Measurements from ENCODE around the gene HRK. TPM values are rescaled to one million over a fixed set of nuclear protein-coding genes. Genes with fewer than 3 reads are reported as not detected.

HRK gene
- total and polyA plus RNA-seq, 2 of the 4 experiments (the other 2 are of a cell fraction): not detected

DNA sequence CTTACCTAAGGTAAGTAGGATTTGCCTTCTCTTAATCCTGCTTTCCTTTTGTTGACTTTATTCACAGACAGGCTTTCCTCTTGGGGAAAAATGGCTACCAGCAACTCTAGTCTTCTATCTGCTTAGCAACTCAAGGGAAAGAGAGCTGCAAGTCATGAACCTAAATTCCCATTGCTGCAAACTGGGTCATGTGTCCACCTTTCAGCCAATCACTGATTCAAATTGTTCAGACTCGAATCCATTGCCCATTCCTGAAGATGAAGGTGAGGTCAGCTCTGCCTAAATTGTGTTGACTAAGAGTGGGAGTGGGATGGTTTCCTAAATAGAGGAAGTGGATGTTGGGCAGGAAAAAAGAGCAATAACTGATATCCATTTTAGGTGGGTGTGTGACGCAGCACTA lies 37.2 kb upstream of the HRK start:
- dilution Hi-C loops (cut with HindIII; ENCODE audit: low sequenced_read_pairs, unreplicated experiment): no loop called here
- peaks cover 27 to 83% of the 10 kb centered on the region in 2 experiments for H3K79me1 ChIP-seq (ENCODE audit: low read depth in 1 of 2, low read length in 2 of 2)

More for the DNA sequence above, 37.2 kb upstream of the HRK start:
- no peak overlapping the region for H2BK20ac ChIP-seq (ENCODE audit: low read depth, low read length)
- H3K9me1 ChIP-seq (ENCODE audit: insufficient read depth, low read length): peaks cover 14% of the 10 kb centered on the region
- H2AK5ac ChIP-seq (ENCODE audit: low read depth, low read length): no peak overlapping the region
- H3K36me3 ChIP-seq (ENCODE audit: control insufficient read depth, insufficient read depth, low read length): peaks cover 2% of the 10 kb centered on the region; the same call in 1 of the 2 replicates
- no peak overlapping the region for H2BK120ac ChIP-seq (ENCODE audit: low read depth, low read length)
- H4K91ac ChIP-seq (ENCODE audit: insufficient read depth, low read depth, low read length): no peak overlapping the region
- ATAC-seq (ENCODE audit: low read depth) (no peak), DNase-seq (no peak)
- no peak overlapping the region for H2BK5ac ChIP-seq (ENCODE audit: low read depth, low read length, poor library complexity, severe bottlenecking)
- WGBS, 2 experiments (ENCODE audit: extremely low coverage in 2 of 2, insufficient read length in 1 of 2): no CpG with 5 or more reads among the region's 2 CpGs
- no peak overlapping the region for H4K5ac ChIP-seq (ENCODE audit: low read depth, low read length)
- H3K56ac ChIP-seq (ENCODE audit: extremely low read depth, insufficient read depth, low read length): no peak overlapping the region
- H3K27me3 ChIP-seq (ENCODE audit: control insufficient read depth, insufficient read depth, low read length): no peaks in the 10 kb centered on the region
- ChIA-PET POLR2A (ENCODE audit: unreplicated experiment) (no interaction called here), CTCF (no interaction called here)
- no peak overlapping the region for H2AK9ac ChIP-seq (replicated peaks; ENCODE audit: low read depth, low read length, poor library complexity)
- H3K4me3 ChIP-seq (ENCODE audit: insufficient read depth, low read depth, low read length): no peak overlapping the region
- no peak overlapping the region for H3K4me2 ChIP-seq (ENCODE audit: low read depth, low read length)
- H3K18ac ChIP-seq (ENCODE audit: low read depth, low read length): no peak overlapping the region
- no peak overlapping the region for H3K4ac ChIP-seq (ENCODE audit: low read depth, low read length)
- in situ Hi-C loops (cut with MboI; ENCODE audit: low sequenced_read_pairs): no loop called here
- H2BK15ac ChIP-seq (ENCODE audit: low read depth, low read length): no peak overlapping the region
- peaks cover 51% of the 10 kb centered on the region for H4K20me1 ChIP-seq (ENCODE audit: insufficient read depth, low read length)
- peaks cover 7% of the 10 kb centered on the region for H3K4me1 ChIP-seq (ENCODE audit: control insufficient read depth, insufficient read depth, low read length)
- TF ChIP-seq POLR2A (IDR thresholded peaks at IDR 0.05; ENCODE audit: low read depth, low read length) (no peak), NFE2L2 (IDR thresholded peaks at IDR 0.05; ENCODE audit: low read depth, low read length) (no peak), RFX5 (IDR thresholded peaks at IDR 0.05; ENCODE audit: low read depth, low read length) (no peak), CEBPB (IDR thresholded peaks at IDR 0.05; ENCODE audit: low read depth, low read length) (no peak), MAFK (IDR thresholded peaks at IDR 0.05; ENCODE audit: low read depth, low read length) (no peak), BHLHE40 (IDR thresholded peaks at IDR 0.05; ENCODE audit: low read depth, low read length) (no peak), MXI1 (IDR thresholded peaks at IDR 0.05; ENCODE audit: borderline replicate concordance, low read depth, low read length) (no peak), RCOR1 (IDR thresholded peaks at IDR 0.05; ENCODE audit: insufficient replicate concordance, low read length) (no peak), MAZ (IDR thresholded peaks at IDR 0.05; ENCODE audit: borderline replicate concordance, low read depth, low read length) (no peak), RAD21 (IDR thresholded peaks at IDR 0.05; ENCODE audit: low read length) (no peak), SMC3 (IDR thresholded peaks at IDR 0.05; ENCODE audit: low read depth, low read length) (no peak), FOS (IDR thresholded peaks at IDR 0.05; ENCODE audit: low read depth, low read length) (no peak), CHD1 (IDR thresholded peaks at IDR 0.05; ENCODE audit: low read depth, low read length) (no peak)
- TF ChIP-seq, protein P1, sequence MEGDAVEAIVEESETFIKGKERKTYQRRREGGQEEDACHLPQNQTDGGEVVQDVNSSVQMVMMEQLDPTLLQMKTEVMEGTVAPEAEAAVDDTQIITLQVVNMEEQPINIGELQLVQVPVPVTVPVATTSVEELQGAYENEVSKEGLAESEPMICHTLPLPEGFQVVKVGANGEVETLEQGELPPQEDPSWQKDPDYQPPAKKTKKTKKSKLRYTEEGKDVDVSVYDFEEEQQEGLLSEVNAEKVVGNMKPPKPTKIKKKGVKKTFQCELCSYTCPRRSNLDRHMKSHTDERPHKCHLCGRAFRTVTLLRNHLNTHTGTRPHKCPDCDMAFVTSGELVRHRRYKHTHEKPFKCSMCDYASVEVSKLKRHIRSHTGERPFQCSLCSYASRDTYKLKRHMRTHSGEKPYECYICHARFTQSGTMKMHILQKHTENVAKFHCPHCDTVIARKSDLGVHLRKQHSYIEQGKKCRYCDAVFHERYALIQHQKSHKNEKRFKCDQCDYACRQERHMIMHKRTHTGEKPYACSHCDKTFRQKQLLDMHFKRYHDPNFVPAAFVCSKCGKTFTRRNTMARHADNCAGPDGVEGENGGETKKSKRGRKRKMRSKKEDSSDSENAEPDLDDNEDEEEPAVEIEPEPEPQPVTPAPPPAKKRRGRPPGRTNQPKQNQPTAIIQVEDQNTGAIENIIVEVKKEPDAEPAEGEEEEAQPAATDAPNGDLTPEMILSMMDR (conservative IDR thresholded peaks at IDR 0.05; ENCODE audit: low read depth, low read length): no peak
- TF ChIP-seq, protein P2, sequence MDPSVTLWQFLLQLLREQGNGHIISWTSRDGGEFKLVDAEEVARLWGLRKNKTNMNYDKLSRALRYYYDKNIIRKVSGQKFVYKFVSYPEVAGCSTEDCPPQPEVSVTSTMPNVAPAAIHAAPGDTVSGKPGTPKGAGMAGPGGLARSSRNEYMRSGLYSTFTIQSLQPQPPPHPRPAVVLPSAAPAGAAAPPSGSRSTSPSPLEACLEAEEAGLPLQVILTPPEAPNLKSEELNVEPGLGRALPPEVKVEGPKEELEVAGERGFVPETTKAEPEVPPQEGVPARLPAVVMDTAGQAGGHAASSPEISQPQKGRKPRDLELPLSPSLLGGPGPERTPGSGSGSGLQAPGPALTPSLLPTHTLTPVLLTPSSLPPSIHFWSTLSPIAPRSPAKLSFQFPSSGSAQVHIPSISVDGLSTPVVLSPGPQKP (IDR thresholded peaks at IDR 0.05; ENCODE audit: borderline replicate concordance, low read depth, low read length): no peak
- TF ChIP-seq, protein P3, sequence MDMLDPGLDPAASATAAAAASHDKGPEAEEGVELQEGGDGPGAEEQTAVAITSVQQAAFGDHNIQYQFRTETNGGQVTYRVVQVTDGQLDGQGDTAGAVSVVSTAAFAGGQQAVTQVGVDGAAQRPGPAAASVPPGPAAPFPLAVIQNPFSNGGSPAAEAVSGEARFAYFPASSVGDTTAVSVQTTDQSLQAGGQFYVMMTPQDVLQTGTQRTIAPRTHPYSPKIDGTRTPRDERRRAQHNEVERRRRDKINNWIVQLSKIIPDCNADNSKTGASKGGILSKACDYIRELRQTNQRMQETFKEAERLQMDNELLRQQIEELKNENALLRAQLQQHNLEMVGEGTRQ (IDR thresholded peaks at IDR 0.05; ENCODE audit: low read depth, low read length): no peak
- no peak overlapping the region for H4K8ac ChIP-seq (ENCODE audit: low read depth in 2 of 2, low read length in 2 of 2)
- no peak overlapping the region for H3K9ac ChIP-seq (ENCODE audit: low read depth, low read length)
- BruUV-seq (replicated peaks): no TSS peak
- no peak overlapping the region for H2AFZ ChIP-seq (replicated peaks; ENCODE audit: low read length, poor library complexity)
- no peaks in the 10 kb centered on the region for H3K9me3 ChIP-seq (ENCODE audit: control insufficient read depth, insufficient read depth, low read length)
- H3K14ac ChIP-seq (replicated peaks; ENCODE audit: low read depth, low read length): no peak overlapping the region
- H3K27ac ChIP-seq (ENCODE audit: insufficient read depth, low read length): no peak overlapping the region
- no peak overlapping the region for H3K23ac ChIP-seq (ENCODE audit: low read depth, low read length)
- intact Hi-C loops (cut with micrococcal nuclease): loop anchor here (5.0 kb wide), 1 partner anchor 64 kb away; no protein-coding TSS in a partner anchor

All from IMR-90 (cell line).